ENCODE data around the gene PLXND1.
"Not testable (repeated sequence)": the region's sequence is repeated elsewhere in the genome, so short reads cannot be mapped to it uniquely, and the experiment has no call there.

PLXND1 gene

DNA sequence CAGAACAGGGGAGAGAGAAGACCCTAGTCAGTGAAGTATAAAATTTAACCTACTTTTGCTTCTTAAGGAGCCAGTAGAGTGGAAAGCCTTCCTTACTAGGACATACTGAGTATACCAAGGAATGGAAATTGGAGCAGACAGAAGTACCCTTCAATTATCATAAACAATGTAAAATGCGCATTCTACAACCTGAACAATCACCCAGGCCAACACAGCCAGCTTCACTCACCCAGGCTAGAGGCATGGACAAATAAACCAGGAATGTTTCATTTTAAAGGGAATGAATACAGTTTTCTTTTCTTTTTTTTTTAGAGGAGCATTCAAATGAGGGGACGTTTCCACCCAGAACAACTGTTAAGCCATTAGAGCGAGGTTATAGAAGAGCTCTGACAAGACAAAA is 41.9 kb upstream of the PLXND1 start:
- TF ChIP-seq, protein P1, sequence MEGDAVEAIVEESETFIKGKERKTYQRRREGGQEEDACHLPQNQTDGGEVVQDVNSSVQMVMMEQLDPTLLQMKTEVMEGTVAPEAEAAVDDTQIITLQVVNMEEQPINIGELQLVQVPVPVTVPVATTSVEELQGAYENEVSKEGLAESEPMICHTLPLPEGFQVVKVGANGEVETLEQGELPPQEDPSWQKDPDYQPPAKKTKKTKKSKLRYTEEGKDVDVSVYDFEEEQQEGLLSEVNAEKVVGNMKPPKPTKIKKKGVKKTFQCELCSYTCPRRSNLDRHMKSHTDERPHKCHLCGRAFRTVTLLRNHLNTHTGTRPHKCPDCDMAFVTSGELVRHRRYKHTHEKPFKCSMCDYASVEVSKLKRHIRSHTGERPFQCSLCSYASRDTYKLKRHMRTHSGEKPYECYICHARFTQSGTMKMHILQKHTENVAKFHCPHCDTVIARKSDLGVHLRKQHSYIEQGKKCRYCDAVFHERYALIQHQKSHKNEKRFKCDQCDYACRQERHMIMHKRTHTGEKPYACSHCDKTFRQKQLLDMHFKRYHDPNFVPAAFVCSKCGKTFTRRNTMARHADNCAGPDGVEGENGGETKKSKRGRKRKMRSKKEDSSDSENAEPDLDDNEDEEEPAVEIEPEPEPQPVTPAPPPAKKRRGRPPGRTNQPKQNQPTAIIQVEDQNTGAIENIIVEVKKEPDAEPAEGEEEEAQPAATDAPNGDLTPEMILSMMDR (IDR thresholded peaks at IDR 0.05; ENCODE audit: insufficient read depth, low read depth, low read length, missing control alignments) = no peak
- no peak overlapping the region for H3K4me3 ChIP-seq (ENCODE audit: low read depth, low read length)
- DNase-seq (ENCODE audit: low read depth) = no peak

DNA sequence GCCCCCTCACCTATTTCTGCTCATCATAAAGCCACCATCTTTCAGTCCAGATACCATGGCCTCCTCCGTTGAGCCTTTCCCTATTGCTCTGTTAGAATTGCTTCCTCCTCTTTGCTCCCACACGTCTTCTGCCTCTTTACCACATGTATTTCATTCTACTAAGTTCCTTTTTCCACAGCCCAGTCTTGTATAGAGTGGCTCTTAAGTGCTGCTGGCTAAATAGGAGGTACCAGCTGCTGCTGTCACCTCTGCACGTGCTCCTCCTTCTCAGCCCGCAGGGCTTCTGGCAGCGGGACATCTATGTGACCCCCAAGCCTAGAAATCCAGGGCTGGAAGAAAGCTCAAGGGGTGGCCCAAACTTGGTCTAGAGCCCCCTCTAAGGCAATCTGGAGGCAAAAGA is 38.8 kb upstream of the PLXND1 start:
- no peak for DNase-seq (ENCODE audit: low read depth)
- H3K4me3 ChIP-seq (ENCODE audit: low read depth, low read length) = no peak overlapping the region
- TF ChIP-seq, protein P1 (IDR thresholded peaks at IDR 0.05; ENCODE audit: insufficient read depth, low read depth, low read length, missing control alignments) = no peak

DNA sequence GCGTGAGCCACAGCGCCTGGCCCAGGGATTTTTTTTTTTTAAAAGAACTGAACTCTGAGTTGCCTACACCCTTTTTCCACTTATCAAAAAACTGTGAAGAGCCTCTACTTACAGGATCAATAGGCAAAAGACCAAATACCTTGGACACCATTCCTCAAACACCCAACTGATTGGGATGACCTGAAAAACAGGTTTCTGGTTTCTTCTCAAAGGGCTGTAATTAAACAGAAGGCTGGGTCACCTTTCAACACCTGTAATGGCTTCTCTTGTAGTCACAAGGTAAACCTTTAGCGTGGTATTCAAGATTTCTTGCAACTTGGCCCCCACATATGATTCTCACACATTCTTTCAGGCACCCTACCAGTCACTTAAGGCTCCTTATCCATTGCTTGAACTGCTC is 38.4 kb upstream of the PLXND1 start:
- TF ChIP-seq, protein P1 (IDR thresholded peaks at IDR 0.05; ENCODE audit: insufficient read depth, low read depth, low read length, missing control alignments) = no peak
- H3K4me3 ChIP-seq (ENCODE audit: low read depth, low read length) = no peak overlapping the region
- no peak for DNase-seq (ENCODE audit: low read depth)

DNA sequence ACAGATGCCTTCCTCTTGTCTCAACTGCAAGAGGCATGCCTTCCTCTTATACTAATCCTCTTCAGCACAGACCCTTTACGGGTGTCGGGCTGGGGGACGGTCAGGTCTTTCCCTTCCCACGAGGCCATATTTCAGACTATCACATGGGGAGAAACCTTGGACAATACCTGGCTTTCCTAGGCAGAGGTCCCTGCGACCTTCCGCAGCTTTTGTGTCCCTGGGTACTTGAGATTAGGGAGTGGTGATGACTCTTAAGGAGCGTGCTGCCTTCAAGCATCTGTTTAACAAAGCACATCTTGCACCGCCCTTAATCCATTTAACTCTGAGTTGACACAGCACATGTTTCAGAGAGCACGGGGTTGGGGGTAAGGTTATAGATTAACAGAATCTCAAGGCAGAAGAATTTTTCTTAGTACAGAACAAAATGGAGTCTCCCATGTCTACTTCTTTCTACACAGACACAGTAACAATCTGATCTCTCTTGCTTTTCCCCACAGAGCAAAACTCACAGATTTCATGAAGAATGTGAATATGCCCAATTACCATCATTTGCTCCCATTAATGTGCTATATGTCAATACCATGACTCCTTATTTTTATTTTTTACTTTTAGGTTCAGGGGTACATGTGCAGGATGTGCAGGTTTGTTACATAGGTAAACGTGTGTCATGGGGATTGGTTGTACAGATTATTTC is 35.2 kb upstream of the PLXND1 start:
- not testable (repeated sequence) for DNase-seq (ENCODE audit: low read depth); H3K4me3 ChIP-seq (ENCODE audit: low read depth, low read length)

DNA sequence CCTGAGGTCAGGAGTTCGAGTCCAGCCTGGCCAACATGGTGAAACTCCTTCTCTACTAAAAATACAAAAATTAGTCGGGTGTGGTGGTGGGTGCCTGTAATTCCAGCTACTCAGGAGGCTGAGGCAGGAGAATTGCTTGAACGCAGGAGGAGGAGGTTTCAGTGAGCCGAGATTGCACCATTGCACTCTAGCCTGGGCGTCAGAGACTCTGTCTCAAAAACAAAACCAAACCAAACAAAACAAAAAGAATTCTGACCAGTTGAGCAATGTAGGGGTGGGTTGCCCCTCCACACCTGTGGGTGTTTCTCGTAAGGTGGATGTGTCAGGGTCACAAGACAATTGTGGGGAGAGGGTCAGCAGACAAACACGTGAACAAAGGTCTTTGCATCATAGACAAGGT is 34.5 kb upstream of the PLXND1 start:
- H3K4me3 ChIP-seq (ENCODE audit: low read depth, low read length); DNase-seq (ENCODE audit: low read depth): not testable (repeated sequence)

DNA sequence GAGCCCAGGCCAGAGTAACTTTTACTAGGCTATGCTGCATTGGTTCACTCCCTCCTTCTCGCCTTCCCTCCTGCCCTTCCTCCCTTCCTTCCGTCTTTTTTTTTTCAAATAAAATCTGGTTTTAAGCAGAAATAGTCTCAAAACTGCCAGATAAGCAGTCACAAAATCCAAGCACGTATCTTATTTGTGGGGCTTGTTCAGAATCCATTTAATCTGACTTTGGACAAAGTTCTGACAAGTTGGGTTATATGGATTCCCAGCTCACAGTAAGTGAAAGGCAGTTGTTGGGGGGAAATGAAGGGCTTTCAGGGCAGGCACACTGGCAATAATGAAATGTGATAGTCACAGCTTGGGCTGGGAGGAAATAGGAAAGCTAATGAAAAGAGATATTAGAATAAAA is 32.0 kb upstream of the PLXND1 start:
- TF ChIP-seq, protein P1 (IDR thresholded peaks at IDR 0.05; ENCODE audit: insufficient read depth, low read depth, low read length, missing control alignments) = no peak
- no peak for DNase-seq (ENCODE audit: low read depth)

DNA sequence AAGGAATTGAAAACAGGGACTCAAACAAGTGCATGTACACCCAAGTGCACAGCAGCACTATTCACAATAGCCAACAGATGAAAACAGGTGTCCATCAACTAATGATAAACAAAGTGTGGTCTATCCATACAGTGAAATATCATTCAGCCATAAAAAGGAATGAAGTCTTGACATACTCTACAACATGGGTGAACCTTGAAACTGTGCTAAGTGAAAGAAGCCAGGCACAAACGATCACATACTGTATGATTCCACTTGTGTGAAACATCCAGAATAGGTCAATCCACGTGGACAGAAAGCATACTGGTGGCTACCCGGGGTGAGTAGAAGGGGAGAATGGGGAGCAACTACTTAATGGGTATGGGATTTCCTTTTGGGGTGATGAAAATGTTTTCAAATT is 29.6 kb upstream of the PLXND1 start:
- no peak for DNase-seq (ENCODE audit: low read depth)
- TF ChIP-seq, protein P1 (IDR thresholded peaks at IDR 0.05; ENCODE audit: insufficient read depth, low read depth, low read length, missing control alignments) = no peak
- no peak overlapping the region for H3K4me3 ChIP-seq (ENCODE audit: low read depth, low read length)

More for the DNA sequence above, 32.0 kb upstream of the PLXND1 start:
- no peak overlapping the region for H3K4me3 ChIP-seq (ENCODE audit: low read depth, low read length)

DNA sequence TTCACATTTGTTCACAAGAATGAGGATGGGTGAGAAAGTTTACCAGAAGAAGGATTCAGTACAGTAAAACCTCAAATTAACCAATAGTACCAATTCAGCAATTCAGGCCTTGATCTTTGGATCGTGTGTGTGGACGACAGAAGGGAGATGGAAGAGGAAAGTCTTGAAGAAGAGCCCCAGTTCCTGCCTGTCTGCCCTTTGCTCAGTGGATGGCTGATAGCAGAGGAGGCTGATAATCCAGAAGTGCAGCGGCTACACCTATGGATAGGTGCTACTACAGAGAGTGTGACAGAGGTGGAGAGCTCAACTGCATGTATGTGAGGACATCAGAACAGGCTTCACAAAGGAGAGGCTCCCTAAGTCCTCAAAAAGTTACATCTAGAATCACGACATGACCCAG is 29.2 kb upstream of the PLXND1 start:
- TF ChIP-seq, protein P1 (IDR thresholded peaks at IDR 0.05; ENCODE audit: insufficient read depth, low read depth, low read length, missing control alignments) = no peak
- H3K4me3 ChIP-seq (ENCODE audit: low read depth, low read length) = no peak overlapping the region
- DNase-seq (ENCODE audit: low read depth) = no peak
